Medulla oblongata (tissue), 1 donor: ENCODE measurements around the gene ABCA13.
A peak's percentile ranks its signal among the peaks of the same experiment; 100 is the strongest.
"Not testable (repeated sequence)": the region's sequence is repeated elsewhere in the genome, so short reads cannot be mapped to it uniquely, and the experiment has no call there.

Experiments used
- DNase-seq: peaks from one replicate; pipeline ENCODE4 v3.0.0-alpha.2; 2015; ENCODE audit errors: extremely low spot score

The ABCA13 gene

DNA sequence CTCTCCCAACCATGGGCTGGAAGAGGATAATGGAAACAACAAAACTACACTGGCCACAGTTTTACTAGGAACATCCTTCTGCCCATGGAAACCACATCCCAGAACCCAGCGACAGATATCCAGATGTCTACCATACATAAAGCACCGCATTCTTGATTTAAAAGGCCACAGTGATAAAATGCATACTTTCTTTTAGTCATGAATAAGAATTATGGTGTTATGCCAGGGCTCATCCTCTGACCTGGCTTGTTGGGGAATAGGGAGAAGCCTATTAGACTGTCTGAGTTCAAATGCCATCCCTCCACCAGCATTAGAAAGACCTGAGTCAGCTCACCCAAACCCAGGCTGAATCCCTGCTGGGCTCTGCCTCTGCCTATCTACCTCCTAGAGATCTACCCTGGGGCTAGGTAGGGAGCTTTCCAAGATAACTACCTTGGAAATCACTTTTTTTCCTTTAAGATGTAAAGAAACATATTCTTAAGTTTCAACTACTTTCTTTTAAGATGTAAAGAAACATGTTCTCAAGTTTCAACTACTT lies 5.2 kb downstream of the ABCA13 start:
- DNase-seq = no peak

DNA sequence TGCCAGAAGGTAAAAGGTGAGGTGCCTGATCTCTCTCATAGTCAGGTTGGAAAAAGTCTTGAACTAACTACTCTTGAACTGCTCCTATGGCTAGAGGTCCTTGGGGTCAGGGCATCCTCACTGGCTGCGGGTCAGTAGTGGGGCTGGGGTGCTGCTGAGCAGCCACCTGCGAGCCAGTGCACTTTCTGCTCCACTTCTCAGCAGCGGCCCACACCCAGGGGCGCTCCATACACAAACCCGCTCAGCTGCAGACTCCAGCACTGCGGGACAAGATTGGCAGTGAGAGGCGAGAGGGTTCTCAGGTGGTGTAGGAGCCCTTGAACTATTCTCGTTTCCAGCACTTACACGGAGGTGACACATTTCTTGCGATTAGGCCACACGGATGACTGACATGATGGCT lies 6.0 kb downstream of the ABCA13 start:
- no peak for DNase-seq

- DNase-seq = no peak
These were observed 8.3 kb downstream of the ABCA13 start for GRCh38 chr7:48179496-48180030.

GRCh38 chr7:48180981-48181380 lies 9.7 kb downstream of the ABCA13 start:
- DNase-seq = no peak

DNA sequence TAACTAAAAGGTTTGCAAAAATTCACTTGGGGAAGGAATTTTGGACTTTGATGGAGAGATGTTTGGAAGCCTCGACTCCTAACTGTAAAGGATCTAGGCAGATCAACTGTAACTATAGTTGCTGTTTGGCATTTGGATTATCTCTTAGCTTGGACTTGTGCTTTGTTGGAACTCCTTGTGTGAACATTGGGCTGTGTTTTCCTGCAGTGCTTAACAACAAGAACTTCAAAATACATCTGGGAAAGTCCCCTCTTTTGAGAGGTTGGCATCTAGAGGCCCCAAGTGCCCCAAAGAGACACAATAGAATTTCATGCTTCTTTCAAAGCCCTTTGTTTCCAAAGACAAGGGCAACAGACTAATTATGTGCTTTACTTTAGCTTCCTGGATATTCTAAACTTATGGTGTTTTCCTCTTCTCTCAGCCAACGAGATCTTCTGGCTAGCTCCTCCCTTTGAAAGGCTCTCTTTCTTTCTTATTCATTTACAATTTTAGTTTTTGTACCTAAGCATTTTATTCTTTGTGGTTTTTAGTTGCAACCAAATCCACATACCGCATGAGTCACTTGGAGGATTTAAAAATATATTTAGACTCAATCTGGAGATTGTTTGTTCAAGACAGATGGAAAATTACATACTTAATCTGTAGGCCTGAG lies 11.6 kb downstream of the ABCA13 start:
- no peak for DNase-seq

- no peak for DNase-seq
These were observed 12.1 kb downstream of the ABCA13 start for GRCh38 chr7:48183370-48183743.

DNA sequence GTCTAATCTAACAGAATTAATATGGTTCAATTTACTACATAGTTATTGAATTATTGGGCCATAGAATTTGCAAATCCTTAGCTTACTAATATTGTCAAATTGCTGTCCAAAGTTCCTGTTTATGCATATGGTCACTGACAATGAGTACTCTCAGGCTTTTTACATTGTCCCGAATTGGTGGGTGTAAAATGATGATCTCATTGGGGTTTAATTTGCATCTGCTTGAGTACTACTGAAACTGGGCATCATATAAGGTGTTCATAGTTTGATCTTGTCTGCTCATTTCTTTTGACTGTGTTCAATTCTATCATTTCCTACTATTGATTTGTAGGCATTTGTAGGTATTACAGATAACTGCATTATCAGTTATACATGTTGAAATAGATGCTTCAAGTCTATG lies 12.7 kb downstream of the ABCA13 start:
- DNase-seq = no peak

- DNase-seq = no peak
These were observed 17.7 kb downstream of the ABCA13 start for GRCh38 chr7:48188776-48189520.

DNA sequence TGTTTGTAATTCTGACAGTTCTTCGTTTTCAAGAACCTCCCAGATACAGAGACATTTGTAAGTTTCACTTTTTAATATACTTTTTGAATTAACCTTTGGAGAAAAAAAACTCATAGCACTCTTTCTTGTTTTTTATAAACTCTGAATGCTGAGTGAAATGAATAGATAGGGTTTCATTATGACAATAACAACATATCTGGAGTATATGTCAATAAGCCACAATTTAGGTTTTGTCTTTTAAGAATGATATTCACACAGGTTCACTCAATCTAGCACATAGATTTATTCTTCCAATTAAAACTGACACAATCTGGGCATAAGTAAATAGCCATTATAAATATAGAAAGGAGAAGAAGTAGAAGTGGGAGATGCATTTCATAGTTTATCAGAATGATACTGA lies 21.7 kb downstream of the ABCA13 start:
- DNase-seq = no peak

DNA sequence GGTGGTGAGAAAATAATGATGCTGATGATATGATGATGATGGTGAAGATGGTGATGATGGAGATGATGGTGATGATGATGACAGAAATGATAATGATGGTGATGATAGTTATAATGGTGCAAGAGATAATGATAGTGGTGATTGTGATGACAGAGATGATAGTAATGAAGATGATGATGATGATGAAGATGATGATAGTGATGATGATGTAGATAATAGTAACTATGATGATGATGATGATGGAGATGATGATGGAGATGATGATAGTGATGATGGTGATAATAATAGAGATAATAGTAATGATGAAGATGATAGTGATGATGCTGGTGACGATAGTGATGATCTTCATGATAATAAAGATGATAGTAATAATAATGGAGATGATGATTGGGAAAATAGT lies 22.2 kb downstream of the ABCA13 start:
- DNase-seq = no peak

DNA sequence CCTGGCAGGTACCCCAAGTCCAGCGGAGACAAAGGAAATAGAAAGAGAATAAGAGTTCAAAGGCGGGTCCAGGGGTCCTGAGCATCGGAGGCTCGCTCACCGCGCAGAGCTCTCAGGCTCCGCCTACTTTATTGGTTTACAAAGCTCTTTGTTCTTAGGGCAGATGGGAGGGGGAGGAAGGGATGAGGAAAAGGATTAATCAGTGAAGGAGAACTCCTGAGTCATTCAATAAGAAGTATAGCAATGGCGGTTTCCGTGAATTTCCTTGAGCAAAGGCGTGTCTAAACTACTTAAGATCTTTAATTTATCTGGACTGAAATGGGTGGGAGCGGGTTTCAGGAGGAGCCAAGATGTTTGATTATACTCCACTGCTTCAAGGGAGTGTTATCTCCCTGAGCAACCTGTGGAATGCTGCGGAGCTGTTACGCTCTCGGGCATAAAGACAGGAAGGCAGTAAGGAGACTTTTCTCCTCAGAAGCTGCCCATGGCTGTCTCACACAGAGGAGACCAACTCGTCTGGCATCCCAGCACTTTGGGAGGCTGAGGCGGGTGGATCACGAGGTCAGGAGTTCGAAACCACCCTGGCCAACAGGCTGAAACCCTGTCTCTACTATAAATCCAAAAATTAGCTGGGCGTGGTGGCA lies 29.8 kb downstream of the ABCA13 start:
- DNase-seq = not testable (repeated sequence)

GRCh38 chr7:48202916-48203315 lies 31.7 kb downstream of the ABCA13 start:
- DNase-seq = not testable (repeated sequence)

DNA sequence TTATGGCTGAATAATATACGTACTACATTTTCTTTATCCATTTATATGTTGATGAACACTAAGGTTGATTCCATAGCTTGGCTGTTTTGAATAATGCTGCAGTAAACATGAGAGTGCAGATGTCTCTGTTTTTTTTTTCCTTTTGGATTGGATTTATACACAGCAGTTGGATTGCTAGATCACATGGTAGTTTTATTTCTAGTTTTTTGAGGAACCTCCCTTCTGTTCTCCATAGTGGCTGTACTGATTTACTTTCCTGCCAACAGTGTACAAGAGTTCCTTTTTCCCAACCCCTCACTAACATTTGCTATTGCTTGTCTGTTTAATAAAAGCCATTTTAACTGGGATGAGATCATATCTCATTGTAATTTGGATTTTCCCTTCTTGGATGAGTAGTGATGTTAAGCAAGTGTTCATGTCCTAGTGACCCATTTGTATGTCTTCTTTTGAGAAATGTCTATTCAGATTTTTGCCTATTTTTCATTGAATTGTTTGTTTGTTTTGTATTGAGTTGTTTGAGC lies 36.0 kb downstream of the ABCA13 start:
- no peak for DNase-seq

GRCh38 chr7:48209004-48209600 lies 37.8 kb downstream of the ABCA13 start:
- no peak for DNase-seq

DNA sequence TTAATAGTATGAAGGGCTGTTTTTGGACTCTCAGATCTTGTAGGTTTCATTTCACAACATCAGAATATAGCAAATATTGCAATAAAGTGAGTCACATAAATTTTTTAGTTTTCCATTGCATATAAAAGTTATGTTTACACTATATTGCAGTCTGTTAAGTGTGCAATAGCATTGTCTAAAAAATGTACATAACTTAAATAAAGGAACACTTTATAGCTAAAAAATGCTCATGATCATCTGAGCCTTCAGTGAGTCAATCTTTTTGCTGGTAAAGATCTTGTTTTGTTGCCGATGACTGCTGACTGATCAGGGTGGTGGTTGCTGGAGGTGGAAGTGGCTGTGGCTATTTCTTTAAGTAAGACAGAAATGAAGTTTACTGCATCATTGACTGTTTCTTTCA lies 42.0 kb downstream of the ABCA13 start:
- DNase-seq = no peak

DNA sequence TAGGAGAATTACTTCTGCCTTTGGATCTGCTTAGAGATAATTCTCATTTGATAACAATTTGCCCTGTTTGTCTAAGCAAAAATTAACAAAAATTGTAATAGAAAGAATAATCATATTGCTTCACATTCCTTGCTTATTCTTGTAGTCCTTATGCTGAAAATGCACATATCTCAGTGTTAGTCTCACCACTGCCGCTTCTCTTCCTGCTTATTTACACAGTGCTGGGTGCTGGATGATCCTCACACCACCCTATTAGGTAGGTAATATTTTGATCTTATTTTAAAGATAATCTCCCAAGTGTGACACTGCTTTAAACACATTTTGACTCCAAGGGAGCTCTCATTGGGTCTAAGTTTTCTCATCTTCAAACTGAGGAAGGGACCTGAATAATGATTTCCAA lies 46.0 kb downstream of the ABCA13 start:
- DNase-seq = no peak

DNA sequence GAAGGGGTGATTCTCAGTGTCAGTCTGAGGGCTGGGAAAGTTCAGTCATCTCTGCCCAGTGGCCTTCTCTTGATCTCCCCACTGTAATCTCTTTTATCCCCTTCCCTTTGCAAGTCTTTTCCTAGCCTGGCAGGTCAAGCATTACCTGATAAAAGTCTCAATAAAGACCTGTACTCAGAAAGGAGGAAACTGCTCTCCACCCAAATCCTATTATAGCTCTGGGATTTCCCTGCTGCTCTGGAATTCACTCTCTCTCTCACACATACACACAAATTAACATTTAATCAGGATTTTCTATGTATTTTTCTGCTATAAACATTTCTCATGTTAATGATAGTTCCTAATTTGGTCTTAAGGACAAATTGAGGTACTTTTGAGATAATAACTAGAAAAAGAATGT lies 46.5 kb downstream of the ABCA13 start:
- no peak for DNase-seq

DNA sequence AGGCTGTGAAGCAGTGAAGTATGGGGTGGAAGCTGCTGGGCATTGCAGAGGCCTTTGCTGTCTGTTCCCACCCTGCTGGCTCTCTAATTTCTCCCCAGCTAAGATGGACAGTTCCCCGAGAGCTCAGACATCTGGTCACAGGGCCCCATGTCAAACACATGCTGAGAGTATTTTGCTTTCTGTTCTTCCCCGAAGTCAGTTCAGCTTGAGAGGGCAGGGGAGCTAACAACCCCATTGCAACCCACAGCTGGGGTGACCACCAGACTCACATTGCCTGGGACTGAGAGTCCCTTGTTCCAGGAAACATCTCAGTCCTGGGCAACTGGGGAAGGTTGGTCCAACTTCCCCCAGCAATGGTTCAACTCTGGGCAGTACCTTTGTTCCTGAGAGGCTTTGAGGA lies 52.8 kb downstream of the ABCA13 start:
- DNase-seq = no peak

DNA sequence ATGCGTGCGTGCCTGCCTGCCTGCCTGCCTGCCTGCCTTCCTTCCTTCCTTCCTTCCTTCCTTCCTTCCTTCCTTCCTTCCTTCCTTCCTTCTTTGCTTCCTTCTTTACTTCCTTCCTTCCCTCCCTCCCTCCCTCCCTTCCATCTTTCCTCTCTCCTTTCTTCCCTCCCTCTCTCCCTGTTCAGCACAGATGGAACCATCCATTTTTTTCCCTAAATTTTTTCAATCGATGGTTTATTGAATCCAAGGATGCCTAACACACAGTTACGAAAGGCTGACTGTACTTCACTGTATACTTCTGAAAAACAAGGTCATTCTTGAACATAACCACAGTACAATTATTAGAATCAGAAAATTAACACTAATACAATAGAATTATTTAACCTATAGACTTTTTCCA lies 53.8 kb downstream of the ABCA13 start:
- DNase-seq = no peak

GRCh38 chr7:48237354-48237753 lies 66.1 kb downstream of the ABCA13 start:
- DNase-seq = no peak

DNA sequence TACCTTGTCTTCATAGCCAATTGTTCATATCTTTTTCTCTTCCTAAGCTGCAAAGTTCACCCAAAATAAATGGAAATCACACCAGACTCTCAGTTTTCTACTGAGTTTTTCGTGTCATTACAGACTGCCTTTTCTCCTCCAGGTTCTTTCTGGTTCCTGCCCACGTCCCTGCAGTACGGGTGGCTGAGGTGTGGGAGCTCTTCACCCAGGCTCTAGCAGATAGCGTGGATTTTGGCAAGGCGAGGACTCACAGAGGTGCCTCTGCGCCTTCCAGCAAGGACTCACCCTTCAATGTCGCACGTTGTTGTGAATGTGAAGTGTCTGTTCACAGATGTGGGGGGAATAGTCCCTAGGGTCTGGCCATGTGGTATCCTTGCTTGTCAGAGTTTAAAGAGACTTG lies 71.6 kb downstream of the ABCA13 start:
- DNase-seq = no peak

DNA sequence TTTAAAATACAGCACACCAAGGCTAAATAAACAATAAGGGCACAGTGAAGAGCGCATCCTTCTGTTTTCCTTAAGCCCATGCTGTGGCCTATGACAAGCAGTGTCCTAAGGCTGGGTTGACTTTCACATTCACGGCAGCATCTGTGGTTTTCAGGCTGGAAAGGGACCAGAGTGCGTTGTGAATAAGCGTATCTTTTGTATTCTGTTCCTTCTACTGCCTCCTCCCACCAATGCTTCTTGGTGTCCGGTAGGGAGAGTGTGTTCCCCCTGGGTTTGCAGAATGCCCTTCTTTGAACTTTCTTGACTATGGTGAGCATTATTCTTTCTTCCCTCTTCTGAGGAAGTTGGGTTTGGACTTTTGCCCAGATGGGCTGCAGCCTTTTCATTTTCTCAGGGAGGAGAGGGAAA lies 73.6 kb downstream of the ABCA13 start:
- peak; percentile 74 for DNase-seq
